ENCODE data around the gene RHOF. TPM values are rescaled to one million over a fixed set of nuclear protein-coding genes. Genes with fewer than 3 reads are reported as not detected.
"Not testable (repeated sequence)": the region's sequence is repeated elsewhere in the genome, so short reads cannot be mapped to it uniquely, and the experiment has no call there.

RHOF gene
- total RNA-seq, 1 donor from 2014 or later = 13.0 TPM

DNA sequence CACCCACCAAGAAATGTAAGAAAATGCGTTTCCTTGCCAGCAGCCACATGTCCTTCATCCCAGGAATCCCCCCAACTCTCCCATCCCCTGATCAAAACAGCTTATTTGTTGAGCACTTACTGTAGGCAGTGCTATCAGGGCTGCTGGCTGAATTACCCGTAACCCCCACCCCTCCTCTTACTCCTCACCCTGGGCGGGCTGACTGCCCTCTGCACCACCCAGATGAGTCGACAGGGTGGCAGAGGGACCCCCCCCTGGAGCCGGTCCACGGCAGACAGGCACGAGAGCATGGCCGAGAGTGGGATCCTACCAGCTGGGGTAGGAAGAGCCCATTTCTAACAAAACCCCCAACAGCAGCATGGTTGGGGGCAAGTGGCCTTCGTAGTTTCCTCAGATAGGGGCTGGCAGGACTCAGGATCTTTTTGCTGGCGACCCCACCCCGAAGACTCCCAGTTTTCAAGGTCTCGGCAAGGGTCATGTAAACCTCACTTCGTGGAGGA, 1.1 kb upstream of the RHOF start:
- DNase-seq (ENCODE audit: low spot score in 2 of 2) (no peak), FAIRE-seq (no peak)

DNA sequence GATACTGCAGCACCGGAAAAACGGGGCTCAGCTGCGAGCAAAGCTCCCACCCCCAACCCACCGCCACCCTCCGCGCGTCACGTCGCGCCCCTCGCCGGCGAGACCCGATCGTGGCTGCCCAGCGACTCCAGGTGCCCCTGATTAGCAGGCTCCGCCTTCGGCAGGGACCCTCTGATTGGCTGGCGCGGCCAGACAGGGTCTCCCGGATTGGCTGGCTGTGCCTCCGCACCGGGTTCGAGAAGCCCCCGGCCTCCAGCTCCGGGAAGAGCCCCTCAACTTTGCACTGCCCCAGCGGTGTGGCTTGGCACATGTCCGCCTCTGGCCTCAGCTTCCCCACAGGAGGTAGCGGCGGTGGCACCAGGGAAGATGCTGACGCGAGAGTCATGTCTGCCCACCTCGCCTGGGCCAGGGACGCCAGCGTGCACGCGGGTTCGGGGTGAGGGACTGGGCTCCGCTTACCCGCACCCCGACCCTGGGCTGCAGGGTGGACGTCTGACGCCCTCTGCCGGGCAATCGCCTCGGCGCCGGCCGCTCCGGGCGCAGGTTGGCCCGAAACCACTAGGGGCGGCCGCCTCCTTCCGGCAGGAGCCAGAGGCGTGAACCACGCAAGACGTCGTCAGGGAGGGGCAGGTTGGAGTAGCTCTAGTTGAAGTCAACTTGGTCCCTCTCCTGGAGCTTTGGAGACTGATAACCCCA, 498 bp upstream of the RHOF start:
- peak; percentile 84 to 86 for DNase-seq (ENCODE audit: low spot score in 2 of 2)
- FAIRE-seq = no peak

DNA sequence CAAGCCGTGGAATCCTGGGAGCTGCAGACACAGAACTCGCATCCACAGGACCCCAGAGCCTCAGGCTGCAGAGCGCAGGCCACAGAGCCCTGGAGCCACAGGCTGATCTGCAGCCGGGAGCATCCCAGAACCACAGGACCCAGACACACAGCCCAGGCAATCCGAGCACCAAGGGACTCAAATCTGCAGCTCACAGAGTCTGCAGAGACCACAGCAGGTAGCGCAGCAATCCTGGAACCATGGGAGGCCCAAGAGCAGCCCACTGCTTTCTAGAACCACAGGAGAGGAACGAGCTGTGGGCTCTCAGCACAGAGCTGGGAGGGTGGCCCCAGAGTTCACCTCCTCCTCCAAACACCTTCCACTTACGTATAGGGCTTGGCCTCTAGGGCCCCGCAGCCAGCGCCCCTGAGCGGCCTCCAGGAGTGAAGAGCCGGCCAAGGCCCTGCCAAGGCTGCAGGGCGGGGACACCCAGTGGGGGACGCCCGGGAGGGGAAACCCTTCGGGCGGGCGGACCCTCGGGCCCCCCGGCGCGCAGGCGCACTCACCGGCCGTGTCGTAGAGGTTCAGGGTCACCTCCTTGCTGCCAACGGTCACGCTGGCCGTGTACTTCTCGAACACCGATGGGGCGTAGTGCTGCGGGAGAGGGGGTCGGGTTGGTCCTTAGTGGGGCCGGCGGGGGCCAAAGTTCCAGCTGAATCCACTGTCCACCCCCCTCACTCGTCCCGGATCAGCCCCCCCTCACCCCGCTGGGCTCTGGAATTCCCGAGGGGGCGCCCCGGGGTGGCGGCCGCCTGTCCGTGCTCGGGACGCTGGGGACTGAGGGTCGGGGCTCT, 665 bp downstream of the RHOF start:
- DNase-seq (ENCODE audit: low spot score in 2 of 2) = no peak
- no peak for FAIRE-seq

DNA sequence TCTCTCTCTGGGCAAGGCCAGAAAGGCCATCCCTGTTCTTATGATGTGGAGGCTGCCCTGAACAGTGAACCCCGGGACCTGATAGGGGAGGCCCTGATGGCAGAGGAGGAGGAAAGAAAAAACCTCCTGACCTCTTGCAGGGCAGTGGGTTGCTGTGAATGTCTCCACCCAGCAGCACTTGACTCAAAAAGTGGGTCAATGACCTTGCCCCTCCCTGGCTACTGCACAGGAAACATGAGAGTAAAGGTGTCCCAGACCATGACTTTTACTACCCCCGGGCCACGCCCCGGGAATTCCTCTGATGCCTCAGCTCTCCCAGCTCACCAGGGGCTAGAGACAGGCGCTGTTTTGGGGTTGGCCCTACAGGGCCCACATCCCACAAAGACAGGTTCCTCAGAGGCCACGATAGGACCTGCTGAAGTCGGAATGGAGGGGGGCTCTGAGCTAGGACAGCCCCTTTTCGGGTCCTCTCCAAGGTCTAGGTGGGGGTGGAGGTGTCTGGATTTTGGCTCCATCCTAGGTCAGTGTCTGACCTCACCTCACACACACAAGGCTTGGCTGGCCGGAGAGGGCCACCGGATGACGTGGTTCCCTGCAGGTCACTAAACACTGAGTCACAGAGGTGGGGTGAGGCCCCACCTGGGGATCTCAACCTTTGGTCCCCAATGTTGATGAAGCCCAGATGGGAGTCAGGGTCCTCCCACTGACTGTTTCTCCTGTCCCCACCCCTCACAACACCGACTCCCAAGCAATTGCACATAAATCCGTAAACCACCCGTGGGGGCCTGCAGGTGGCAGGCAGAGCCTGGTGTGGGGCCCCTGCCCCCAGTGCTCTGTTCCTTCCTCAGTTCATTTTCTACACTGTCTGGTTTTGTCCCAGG, 1.6 kb downstream of the RHOF start:
- DNase-seq (ENCODE audit: low spot score in 2 of 2) (no peak), FAIRE-seq (no peak)

DNA sequence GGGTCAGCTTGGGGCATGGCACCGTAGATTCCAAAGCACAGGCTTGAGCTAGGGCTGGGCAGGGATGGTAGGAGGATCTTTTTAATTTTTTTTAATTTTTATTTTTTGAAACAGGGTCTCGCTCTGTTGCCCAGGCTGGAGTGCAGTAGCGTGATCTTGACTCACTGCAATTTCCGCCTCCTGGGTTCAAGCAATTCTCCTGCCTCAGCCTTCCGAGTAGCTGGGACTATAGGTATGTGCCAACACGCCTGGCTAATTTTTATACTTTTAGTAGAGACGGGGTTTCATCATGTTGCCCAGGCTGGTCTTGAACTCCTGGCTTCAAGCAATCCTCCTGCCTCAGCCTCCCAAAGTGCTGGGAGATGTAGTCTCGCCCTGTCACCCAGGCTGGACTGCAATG, 2.7 kb downstream of the RHOF start:
- not testable (repeated sequence) for DNase-seq (ENCODE audit: low spot score in 2 of 2); FAIRE-seq

DNA sequence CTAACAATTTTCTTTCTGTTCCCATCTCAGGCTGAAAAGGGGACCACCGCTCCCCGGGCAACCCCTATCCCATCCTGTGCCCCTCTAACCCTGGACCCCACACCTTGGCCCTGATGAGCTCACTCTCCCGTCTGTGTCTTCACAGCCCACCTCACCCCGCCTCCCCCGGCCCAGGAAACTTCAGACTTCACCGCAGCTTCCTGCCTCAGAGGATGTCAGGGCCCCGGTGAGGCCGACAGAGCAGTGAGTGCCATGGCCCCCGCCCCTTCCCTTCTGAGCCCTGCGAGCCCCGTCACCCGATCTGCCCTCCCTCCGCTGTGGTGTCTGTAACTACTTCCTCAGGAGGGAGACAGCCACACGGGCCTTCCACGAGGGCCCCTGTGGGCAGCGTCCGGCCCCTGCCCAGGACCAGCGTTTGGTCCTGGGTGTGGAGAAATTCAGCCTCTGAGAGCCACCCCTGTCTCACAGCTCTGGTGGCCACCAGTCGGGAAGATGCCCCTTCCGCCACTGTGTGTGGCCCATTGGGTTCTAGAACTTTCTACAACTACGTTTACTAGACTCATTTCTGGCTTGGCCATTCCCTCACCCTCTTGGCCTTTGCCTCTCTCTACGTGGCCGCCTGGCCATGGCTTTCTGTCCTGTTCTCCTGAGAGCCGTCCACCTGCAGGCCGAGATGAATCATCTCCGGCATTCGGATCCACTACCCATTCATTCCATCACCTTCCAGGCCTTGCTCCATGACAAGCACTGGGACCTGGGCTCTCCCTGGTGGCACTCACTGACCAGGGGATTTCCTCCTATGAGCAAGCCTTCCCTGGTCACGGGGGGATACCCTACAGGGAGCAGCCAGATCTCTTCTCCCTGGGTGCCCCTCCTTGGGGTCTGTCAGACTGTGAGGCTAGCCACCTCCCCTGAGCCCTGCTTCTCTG, 3.4 kb downstream of the RHOF start:
- DNase-seq (ENCODE audit: low spot score in 2 of 2) = no peak
- FAIRE-seq = no peak

DNA sequence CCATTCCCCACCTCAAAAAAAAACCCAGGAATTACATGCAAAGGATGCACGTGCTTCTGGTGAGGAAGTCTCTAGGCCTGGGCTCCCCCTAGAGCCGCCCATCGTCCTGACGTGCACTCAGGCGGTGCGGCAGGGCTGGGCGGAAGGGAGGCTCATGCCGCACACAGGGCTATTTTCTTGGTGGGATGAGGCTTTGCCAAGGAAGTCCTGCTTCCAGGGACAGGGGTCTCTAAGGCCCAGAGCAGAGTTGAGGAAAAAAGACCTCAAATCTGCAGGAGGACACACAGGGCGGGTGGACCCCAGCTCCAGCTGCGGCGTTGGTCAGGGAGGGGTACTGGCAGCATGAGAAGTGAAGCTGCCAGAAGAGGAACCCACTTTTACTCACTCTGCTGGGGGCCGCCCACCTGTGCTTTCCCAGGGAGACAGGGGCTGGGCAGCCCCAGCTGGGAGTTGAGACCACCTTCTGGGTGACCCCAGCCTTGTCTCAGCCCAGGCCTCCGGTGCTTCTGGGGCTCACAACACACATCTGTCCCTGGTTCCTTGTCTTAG, 4.2 kb downstream of the RHOF start:
- DNase-seq (ENCODE audit: low spot score in 2 of 2) (no peak), FAIRE-seq (no peak)

DNA sequence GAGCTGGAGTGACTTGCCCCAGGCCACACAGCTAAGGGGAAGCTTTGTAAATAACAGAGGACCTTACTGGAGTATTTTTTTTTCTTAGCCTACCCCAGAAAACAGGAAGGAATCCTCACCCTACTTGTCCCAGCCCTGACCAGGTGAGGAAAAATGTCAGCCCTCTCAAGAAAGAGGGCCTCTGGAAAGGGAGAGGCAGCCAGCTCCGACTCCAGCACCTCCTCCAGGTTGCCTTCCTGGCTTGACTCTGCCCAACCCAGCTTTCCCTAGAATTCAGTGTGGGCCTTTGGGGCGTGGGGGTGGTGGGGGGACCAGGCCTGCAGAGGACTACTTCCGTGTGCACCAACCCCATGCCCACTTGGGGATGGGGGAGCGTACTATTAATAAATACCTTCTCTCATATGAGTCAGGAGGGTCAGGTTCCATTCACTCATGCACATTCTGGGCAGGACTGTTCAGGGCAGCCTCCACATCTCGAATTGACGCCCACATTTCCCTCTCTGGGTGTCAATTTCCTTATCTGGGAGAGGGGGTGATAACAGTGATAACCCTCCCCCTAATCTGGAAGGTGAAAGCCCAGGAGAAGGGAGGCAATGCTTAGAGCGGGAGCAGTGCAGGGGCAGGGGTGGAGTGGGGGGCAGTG, 5.2 kb downstream of the RHOF start:
- no peak for FAIRE-seq
- no peak for DNase-seq (ENCODE audit: low spot score in 2 of 2)

DNA sequence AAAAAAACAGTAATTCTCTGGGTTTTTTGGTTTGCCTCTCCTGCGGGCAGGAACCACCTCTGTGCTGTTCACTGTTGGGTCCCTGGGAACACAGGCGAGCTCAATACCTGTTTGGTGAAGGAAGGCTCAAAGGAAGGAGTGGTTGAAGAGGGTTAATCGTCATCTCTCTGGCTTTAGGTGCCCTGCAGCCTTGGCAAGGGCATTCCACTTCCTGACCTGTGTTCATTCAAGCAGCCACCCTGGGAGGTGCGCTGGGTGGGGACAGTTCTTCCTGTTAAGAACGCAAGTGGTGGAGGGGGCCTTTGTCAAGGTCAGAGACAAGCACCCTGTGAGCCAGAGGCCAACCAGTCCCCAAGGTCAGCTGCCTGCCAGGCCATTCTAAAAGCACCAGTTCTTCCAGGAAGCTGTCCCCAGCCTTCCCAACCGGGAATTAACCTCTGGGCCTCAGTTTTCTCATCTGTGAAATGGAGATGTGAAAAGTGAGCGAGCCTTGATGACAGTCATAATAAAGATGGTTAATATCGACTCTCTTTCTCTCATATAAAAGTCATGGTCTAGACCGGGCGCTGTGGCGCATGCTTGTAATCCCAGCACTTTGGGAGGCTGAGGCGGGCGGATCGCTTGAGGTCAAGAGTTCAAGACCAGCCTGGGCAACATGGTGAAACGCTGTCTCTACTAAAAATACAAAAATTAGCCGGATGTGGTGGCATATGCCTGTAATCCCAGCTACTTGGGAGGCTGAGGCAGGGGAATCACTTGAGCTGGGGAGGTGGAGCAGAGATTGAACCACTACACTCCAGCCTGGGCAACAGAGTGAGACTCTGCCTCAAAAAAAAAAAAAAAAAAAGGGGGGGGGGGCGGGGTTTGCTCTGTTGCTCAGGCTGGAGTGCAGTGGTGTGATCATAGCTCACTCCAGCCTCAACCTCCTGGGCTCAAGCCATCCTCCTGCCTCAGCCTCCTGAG, 6.1 kb downstream of the RHOF start:
- no peak for FAIRE-seq
- no peak for DNase-seq (ENCODE audit: low spot score in 2 of 2)

DNA sequence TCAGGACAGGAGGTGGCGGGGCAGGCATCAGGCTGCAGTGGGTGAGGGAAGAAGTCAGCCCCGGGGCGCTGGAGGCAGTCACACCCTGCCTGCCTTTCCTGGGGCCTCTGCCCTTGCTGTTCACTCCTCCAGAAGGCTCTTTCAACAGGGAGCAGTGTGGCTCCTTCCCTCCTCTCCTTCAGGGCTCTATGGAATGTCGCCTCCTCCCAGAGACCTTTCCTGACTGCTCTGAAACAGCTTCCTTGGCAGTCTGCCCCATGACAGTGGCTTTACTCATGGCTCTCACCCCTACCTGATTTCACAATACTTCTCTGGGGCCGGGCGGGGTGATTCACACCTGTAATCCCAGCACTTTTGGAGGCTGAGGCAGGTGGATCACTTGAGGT, 7.1 kb downstream of the RHOF start:
- no peak for DNase-seq (ENCODE audit: low spot score in 2 of 2)
- no peak for FAIRE-seq

DNA sequence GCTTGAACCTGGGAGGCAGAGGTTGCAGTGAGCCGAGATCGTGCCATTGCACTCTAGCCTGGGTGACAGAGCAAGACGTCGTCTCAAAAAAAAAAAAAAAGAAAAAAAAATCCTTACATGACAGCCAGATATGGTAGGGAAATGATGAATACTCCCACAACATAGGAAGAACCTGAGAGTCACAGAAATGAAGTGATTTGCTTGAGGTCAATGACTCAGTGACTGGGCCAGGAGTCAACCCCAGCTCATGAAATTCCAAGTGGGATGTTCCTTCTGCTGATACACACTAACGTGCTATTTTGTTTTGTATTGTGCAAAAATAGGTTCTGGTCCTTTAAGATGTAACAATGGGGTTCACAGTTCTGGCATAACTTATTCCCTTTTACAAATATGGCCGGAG, 9.0 kb downstream of the RHOF start:
- FAIRE-seq (no peak), DNase-seq (ENCODE audit: low spot score in 2 of 2) (no peak)

DNA sequence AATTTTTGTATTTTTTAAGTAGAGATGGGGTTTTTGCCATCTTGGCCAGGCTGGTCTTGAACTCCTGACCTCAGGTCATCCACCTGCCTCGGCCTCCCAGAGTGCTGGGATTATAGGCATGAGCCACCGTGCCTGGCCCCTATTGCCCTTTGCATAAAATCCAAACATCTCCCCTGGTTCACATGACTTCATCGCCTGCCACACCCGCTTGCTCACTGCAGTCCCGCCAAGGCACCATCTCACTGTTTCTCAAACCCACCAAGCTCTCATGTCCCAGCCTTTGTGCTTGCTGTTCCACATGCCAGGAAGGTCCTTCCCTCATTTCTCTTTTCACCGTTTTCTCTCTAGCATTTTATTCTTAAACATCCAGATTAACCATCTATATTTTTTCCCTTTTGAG, 9.7 kb downstream of the RHOF start:
- no peak for FAIRE-seq
- no peak for DNase-seq (ENCODE audit: low spot score in 2 of 2)

DNA sequence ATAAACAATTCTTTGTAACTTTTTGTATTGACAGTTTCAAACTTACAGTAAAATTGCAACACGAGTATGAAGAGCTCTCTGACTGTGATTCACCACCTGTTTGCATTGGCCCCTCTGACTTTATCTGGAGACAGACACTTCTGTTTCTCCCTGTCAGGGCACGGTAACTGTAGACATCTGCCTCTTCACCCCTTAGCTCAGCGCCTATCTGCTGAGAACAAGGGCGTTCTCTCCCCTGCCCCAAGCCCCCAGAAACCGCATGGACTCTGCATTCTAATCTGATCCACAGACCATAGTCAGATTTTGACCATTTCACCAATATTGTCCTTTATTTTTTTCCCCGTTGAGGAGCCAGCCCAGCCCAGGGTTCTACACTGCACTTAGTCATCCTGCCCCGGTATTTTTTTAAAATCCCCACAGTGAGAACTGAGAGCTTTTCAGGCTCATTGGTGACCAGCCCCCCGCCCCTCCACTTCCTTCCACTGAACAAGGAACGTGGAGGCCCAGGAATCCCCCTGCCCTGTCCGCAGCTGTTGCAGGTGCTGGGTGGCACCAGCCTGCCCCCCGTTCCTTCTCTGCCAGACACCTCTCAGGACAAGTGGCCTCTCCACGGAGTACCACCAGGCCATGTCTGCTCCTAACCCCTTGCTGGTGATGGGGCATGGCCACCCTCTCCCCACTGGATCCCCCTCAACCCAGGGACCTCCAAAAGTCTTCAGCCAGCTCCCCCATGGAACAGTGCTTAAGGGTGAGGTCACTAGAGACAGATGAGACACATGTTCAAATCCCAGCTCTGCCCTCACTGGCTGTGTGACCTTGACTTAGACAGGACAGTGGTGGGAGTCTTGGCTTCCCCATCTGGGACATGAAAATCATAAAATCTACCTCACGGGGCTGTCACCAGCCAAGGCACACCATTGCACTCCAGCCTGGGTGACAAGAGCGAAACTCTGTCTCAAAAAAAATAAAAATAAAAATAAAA, 11.2 kb downstream of the RHOF start:
- FAIRE-seq = no peak
- no peak for DNase-seq (ENCODE audit: low spot score in 2 of 2)

DNA sequence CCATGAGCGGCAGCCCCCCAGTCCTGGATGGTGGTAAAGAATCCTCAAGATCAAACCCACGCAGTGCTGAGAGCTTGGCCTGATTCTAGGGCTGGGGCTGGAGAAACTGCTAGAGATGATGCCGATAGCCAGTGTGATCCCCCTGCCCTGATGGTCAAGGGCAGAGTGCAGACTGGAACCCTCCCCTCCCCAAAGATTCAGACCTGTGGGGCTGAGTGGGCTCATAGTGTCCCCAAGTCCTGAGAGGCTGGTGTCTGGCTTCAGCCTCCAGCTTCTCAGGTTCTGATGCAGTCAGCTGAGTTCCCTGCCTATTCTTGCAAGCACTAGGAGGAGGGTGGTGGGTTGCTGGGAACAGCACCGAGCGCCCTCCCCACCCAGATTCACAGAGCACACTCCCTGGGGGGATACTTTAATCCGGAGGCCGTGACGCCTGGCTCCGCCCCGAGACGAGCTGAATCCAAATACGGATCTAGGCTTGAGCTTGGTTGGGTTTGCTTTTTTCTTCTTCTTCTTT, 11.9 kb downstream of the RHOF start:
- FAIRE-seq = no peak
- no peak for DNase-seq (ENCODE audit: low spot score in 2 of 2)

DNA sequence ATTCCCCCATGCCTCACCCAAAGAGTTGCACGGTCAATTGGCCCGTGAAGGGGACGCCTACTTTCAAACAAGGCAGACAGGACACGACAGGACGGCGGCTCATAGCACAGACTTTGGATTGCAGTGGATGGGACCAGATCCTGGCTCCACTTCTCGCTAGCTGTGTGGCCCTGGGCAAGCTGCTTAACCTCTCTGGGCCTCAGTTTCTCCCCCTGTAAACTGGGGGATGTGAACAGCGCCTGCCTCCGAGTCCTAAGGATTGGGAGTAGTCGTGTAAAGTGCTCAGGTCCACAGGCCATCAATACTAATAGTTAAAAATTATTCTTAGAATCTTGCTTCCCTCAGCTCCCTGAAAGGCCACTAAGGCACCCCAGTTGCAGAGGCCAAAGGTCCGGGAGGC, 13.1 kb downstream of the RHOF start:
- FAIRE-seq = no peak
- no peak for DNase-seq (ENCODE audit: low spot score in 2 of 2)

DNA sequence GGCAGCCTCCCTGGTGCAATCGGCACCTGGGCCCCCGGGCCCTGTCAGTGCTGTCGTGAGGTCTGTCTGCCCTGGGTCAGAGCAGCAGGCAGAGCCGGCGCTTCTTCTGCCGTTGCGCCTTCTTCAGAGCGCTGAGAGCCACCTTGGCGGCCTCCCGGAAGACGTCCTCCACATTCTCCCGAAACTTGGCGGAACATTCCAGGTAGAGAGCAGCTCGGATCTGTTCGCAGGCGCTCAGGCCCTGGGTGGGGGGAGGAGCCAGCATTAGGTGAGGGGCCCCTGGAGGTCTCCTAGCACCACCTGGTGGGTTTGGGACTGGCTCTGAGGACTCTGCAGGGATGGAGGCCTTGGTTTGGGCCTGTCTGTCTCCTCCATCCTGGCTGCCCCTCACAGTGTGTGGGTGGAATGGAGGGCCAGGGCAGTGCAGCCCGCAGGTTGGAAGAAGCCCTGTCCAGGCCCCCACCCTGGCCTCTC, 14.0 kb downstream of the RHOF start:
- DNase-seq (ENCODE audit: low spot score in 2 of 2) (no peak), FAIRE-seq (no peak)
